ENCODE results near the gene PRICKLE2. TPM values are rescaled to one million over a fixed set of nuclear protein-coding genes. Genes with fewer than 3 reads are reported as not detected.

Gene PRICKLE2
- total RNA-seq, 1 experiment from 2014 or later: 12.0 TPM

DNA sequence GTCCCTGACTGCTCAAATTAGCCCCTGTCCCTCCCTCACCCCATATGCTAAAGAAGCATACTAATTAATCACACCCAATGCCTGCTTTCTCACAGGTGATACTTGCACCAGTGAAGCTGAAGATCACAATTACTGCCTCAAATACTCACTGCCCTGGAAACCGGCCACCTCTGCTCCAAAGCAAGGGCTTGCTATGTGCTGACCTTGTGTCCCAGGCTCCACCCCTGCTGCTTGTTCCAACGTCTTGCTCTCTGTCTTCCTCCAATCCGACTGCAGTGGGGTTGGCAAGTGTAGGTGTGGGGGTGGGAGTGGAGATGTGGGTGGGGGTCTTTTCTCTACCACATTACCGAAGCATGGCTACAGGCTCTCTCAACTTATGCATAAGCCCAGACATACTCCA lies 146.3 kb downstream of the PRICKLE2 start:
- no peak for DNase-seq (ENCODE audit: low read depth)

DNA sequence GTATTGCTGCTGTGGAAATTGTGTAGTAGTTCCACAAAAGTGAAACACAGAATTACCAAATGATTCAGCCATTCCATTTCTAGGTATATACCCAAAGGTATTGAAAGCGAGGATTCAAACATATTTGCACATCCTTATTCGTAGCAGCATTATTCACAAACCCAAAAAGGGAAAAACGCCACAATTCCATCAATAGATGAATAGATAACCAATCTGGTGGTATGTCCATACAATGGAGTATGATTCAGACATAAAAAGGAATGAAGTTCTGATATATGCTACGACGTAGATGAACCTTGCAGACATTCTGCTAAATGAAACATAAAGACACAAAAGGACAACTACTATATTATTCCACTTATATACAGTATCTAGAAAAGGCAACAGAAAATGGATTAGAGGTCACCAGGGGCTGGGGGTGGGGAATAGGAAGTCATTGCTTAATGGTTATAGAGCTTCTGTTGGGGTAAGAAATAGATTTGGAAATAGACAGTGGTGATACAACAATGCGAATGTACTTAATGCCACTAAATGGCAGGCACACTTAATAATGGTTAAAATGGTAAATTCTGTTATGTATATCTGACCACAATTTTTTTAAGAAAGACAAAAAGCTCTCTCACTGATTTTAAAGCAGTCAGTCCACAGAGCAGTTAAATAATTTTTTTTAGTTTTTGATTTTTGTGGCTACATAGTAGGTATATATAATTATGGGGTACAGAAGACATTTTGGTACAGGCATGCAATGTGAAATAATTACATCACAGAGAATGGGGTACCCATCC lies 150.2 kb downstream of the PRICKLE2 start:
- DNase-seq (ENCODE audit: low read depth): no peak

DNA sequence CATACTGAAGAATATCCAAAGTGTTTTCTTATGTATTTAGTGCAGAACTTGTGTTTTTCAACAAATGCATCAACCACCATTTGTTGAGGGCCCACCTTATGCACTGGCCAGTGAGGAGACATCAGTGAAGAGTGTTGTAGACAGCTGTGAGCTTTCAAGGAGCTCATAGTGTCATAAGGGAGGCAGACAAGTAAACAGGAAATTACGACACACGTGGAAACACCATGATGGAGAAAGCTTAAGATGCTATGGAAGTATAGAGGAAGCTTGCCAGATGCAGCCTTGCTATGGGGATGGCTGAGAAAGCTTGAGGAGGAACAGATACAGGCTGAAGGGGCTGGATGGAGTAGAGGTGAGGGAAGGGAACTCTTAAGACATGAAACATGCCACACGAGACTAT lies 151.2 kb downstream of the PRICKLE2 start:
- peak; percentile 58 for DNase-seq (ENCODE audit: low read depth)

DNA sequence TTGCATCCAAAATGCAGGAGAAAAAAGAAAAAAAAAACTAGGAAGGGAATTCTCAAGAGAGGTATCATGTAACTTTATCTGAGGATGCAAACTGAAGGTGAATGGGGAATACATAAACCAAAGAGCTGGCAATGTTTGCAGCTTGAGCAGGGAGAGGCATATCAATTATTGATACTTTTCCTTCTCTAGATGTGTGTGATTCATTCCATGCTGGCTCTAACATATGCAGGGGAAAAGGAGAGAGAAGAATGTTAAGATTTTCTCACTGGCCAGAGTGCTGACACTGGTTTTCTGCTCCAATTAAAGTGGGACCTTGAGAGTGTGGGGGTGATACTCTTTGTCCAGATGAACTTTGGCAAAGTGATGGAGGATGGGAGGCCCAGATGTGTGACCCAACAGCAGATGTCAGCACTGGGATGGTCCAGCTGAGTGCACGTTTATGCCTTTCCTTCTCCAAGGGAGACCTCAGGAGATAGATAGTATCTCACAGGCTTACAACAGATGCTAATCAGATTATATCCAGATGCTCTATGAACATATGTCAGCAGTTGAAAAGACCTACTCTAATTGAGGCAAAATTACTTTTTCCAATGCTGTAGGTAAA lies 152.0 kb downstream of the PRICKLE2 start:
- no peak for DNase-seq (ENCODE audit: low read depth)

DNA sequence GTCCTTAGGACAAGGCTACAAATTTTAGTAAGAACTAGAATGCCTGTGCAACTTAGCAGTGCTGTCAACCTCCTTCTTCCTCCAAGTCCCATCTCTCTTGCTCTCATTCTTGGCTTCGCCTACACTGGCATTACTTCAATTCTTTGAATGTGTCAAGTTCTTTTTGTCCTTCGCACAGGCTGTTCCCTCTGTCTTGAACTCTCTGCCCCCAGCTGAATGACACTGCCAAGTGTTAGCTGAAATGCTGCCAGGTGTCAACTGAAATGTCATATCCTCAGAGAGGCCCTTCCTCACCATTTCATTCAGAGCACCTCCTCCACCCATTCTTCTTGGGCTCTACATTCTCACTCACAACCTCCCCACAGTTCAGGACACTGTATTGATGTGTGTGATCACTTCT lies 153.1 kb downstream of the PRICKLE2 start:
- DNase-seq (ENCODE audit: low read depth): no peak

DNA sequence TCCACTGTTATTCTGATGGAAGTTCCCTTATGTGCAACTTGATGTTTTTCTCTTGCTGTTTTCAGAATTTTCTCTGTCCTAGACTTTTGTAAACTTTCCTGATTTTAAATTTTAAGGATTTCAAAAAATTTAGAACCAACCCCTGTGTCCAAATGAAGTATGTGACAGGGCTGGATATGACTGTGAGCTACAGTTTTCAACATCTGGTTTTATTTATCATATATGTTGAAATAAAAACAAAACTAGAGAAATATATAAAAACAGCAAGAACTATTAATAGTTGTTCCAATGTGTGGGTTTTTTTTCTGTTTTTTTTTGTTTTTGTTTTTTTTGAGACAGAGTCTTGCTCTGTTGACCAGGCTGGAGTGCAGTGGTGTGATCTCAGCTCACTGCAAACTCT lies 154.6 kb downstream of the PRICKLE2 start:
- DNase-seq (ENCODE audit: low read depth): no peak

DNA sequence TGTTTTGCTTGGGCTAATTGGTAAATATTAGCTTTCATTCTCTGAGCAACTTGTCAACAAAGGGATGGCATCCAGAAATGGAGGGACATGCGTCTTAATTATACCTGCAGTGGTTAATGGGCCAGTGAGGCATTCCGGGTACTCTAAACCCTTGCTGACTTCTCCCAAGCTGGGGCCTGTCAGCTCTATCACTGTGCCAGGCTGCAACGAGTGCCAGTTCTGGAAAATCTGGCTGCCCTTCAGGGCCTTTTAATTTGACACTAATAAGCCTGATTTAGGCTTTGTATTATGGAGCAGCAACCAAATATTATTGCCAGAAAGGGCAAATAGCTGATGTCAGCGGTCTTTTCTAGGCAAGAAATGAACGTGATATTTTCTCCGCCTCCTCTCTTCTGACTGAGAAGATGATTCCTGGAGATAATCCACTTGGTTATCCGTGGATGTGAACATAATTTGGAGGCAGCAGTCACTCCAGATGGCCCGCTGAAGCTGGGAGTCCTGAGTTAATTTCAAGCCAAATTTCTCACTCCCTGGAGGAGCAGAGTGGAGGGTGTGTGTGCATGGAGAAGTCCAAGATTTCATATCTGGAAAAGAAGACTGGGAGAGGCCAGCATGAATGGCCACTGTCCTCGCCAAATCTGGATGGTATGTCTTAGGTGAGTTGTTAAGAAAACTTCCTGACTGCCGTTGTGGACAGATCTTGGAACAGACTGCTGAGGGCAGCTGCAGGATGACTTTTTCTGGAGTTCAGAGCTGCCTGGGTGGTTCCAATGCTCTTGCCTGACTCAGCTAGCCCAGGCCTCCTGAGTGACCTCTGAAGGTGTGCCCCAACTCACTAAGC lies 157.5 kb downstream of the PRICKLE2 start:
- peak; percentile 15 for DNase-seq (ENCODE audit: low read depth)

DNA sequence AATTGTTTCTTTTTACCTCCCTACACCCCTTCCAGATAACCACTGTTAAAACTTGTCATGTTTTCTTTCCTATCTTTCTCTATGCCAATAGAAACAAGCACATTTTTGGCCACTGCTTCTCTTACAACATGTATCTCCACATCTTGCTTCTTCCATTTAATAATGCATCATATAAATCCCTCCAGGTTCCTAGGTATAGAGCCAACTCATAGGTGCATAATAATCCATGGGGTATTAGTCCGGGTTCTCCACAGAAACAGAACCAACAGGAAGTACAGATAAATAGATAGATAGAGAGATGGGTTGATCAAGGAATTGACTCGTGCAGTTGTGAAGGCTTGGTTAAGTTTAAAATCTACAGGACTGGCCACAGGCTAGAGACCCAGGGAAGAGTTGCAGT lies 160.5 kb downstream of the PRICKLE2 start:
- no peak for DNase-seq (ENCODE audit: low read depth)

DNA sequence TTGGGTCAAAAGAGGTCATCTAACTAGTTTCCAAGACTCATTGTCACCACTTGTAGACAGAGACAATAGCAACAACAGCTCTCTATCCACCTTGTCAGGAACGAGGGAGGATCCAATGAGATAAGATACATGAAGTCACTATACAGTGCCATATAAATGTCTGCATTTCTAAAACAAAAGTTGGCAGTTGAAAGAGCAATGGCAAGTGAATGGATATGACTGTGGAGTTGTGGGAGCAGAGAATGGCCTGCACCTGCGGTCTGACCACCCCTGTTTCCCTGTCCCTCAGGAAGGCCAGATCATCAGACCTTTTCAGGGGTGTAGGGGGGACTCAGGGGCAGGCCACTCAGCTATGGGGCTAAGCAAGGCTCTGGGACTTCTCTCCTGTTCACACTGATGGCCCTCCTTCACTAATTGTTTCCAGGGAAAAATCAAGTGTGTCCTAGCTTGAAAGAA lies 161.3 kb downstream of the PRICKLE2 start:
- no peak for DNase-seq (ENCODE audit: low read depth)

DNA sequence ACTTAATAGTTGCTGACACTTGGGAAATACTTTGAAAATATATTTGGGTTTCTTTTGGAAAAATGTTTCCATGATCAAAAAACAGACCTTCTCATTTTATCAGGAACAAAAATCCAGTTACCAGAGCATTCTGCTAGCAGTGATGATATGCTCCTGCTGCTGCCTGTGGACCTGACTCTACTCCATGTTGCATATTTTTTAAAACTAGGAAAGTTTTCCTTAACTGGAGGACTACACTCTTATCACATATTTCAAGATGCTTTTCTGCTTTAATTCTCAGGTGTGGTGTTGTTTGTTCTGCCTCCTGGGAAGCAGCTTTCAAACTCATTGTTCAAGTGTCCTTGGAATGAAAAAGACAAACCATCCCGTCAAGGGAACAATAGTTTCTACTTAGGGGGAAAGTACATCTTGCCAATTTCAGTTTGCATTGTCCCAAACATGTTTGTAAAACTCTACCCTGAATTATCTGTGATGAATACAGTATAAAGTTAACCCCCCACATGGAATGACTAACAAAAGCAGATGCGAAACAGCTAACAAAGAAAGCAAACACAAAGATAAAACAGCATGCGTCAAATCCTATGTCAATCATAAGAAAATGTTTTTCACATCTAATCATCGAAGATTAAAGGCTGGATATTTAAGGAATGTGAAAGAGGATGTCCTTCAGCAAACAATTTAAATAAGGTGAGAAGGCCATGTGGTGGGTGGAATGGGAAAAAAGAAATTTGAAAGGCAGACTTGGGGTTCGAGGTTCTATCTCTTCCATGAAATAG lies 161.9 kb downstream of the PRICKLE2 start:
- no peak for DNase-seq (ENCODE audit: low read depth)

DNA sequence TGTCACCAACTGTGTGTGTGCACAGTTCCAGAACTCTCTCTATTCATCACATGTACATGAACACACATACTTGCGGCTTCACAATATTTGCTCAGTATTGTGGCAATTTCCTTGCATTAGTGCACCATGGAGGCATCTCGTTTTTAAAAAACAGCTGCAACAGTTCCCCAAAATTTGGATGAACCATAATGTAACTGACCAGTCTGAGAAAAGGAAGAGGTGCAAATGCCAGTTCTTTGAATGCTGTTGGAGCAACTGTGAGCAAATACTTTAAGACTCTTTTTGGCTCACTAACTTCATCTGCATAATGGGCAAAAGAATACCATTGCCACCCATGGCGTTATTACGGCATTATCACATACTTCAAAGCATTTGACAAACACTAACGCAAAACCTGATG lies 163.6 kb downstream of the PRICKLE2 start:
- no peak for DNase-seq (ENCODE audit: low read depth)

DNA sequence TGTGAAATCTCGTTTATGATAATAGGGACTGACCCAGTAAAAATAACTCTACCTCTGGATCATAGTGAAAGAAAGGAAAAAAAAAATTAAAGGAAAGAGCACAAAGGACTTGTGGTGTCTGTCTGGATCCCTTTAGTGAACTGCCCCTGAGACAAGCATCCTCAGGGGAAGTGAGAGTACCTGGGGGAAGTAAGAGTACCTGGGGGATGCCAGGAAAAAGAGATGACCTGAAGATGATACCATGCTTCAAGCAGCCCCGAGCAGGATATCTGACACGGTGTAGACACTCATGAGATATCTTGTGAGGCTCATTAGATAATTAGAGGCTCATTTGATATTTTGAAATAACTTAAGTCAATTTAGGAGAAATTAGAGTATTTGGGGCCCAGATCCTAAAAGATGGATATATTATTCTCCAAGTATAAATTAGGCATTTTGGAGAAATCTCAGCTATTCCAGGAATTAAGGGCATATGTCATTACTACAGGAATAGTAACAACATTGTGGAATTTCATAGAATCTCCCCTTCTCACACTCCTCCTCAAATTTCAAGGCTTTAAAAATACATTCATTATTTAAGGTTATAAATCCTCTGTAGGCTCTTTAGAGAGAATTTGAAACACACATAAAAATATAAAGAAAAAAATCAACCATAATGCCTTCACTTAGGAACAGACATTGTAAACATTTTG lies 165.6 kb downstream of the PRICKLE2 start:
- no peak for DNase-seq (ENCODE audit: low read depth)

DNA sequence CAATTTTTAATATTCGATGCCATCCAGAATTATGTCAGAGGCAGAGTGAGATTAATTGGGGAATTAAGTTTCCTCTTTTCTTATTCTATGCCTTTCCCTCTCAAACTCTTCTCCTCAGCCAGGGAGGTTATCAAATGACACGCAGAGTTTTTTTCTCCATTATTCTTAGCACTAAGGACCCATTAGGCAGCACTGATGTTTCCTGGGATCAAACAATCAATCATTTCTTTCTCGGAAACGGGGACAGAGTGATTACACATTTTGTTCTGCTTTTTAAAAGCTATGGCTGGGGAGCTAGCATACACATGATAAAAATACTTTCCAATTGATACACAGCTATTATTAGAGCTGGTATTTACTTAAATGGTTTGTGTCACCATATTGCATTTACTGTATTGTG lies 166.7 kb downstream of the PRICKLE2 start:
- no peak for DNase-seq (ENCODE audit: low read depth)

DNA sequence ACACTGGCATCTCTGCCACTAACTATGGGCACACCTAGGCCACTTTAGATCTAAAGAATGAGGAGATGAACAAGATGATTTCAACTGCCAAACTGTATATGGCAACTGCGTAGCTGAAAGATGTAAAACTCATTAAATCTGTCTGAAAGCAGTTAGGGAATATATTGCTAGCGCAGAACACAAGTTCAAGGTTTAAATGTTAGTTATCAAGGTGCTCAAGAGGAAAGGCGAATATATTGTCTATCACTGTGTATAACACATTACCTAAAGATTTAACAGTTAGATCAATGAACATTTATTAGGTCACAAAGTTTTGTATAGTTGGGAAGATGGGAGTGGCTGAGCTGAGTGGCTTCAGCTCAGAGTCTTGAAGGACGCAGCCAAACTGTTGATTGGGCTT lies 168.0 kb downstream of the PRICKLE2 start:
- DNase-seq (ENCODE audit: low read depth): no peak

DNA sequence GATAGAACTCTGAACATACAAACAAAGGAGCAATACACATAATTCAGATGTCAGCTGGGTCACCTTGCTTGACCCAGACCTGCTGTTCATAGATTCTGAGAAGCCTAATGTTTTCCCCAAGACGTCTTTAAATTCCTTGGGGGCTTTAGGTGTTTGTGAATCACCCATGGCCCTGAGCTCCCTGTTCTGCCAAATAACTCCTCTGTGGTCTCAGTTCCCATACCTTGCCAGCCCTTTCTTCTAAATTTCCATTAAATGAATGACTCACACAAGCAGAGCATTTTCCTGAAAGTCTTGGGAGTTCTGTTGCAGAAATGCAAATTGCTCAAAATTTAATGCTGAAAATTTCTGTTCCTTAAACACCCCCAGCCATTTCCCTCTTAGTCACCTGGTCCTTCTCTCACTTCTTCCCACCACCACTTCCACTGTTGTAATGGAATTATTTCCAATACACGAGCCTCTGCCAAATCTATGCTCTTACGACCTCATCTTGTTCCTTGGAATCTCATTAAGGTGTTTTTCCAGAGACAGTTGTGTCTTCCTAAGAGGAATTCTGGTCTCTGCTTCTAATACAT lies 168.6 kb downstream of the PRICKLE2 start:
- no peak for DNase-seq (ENCODE audit: low read depth)

DNA sequence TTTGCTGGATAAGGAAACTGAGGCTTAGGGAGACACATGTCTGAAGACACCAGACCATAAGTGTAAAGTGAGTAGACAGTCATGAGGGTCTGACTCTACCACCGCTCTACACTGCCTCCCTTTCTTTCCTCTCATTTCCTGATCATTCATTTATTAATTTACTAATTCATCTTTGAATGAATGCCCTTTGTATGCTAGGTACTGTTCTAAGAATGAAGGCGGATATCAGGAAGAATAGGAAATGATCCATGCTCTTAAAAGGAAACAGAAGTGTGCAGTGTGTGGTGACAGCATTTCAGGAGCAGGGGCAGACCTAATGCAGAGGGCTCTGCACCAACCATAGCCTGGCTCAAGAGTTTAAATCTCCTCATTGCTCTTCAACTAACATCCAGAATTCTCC lies 170.2 kb downstream of the PRICKLE2 start:
- DNase-seq (ENCODE audit: low read depth): no peak

DNA sequence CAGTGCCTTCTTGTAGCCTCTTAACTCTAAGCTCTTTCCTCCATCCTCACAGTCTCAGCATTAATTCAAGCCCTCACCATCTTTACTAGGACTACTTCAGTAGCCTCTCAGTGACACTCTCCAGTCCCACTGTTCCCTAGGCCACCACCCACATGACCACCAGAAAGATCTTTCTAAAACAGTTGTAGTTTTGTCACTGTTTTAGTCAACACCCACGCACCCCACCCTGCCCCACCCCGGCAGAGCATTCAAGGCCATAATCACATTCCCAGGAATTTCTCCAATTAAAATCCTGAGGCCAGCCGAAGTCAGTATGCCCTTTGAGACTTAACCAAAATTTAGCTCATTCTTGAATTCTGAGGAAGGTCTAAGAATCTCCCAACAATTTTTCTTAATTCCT lies 170.8 kb downstream of the PRICKLE2 start:
- DNase-seq (ENCODE audit: low read depth): no peak

DNA sequence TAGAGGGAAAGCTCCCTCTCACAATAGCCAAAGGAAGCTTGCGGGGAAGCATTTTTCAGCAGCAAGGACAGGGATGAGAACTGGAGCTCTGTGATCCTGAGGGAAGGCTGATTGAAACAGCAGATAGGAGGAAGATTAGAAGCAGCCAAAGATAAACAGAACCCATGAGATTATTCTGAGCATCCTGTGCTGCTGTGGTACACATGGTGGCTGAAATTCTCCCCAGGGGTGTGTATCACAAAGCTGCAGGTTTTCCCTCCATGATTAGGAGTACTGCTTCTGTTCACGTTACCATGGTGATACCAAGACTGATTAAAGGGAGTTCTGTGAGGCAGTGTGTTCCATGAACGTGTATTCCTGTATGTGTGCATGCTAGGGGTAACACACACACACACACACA lies 171.7 kb downstream of the PRICKLE2 start:
- DNase-seq (ENCODE audit: low read depth): no peak

DNA sequence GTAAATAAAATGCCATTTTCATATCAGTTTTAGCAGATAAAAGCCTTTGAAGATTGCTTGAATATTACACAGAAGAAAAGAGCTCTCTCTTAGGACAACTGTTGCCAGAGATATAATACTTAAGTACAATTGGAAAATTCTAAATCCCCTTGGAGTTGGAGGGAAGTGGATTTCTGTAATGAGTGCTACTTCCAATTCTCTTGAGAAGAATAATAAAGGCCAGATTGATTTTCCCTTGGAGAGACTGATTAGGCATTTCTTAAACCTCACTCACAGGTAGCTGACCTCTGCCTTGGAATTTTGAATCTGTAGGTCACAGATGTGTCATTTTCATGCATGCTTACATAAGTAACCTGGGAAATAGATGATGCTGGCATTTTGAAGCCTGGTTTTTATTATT lies 172.1 kb downstream of the PRICKLE2 start:
- DNase-seq (ENCODE audit: low read depth): no peak

DNA sequence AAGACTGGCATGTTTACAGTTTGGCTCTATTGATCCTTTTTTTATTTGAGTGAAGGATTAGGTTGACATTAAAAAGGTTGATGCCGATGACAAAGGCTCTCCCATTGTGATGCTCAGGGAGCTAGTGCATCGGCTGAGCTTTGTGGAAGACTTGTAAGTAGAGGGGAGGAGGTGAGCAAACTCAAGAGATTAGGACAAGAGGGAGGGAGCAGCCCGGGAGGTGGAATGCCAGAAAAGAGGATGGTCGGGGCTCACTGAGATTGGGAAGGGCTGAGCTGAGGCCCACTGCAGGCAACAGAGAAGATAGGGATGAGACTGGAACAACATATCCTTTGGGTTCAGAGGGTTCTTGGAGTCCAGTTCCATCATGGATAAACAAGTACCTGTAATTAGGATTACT lies 175.4 kb downstream of the PRICKLE2 start:
- no peak for DNase-seq (ENCODE audit: low read depth)

DNA sequence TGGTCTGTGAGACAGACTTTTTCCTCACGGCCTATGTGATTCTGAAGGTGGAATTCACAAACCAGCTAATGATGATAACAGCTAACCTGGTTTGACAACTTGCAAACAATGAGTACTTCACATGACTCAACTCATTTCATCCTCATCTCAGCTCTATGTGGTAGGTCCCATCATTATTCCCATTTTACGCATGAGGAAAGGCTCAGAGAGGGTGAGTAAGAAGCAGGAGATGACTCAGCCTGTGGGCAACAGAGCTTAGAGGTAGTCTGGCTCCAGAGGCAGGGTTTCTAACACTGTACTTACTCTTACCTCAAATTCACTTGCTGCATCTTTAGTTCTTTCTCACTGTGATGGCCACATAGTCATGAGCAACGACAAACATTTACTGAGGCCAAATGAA lies 176.1 kb downstream of the PRICKLE2 start:
- DNase-seq (ENCODE audit: low read depth): peak; percentile 23

Data from LHCN-M2 (cell line).